IMR-90 (cell line): ENCODE data around the gene EPC2. TPM values are rescaled to one million over a fixed set of nuclear protein-coding genes. Genes with fewer than 3 reads are reported as not detected.

Source experiments
- ATAC-seq: fragments of 200-7000 bp; cut with Tn5 transposase; 2 replicates; pipeline ENCODE4 v1.9.1; 2020; ENCODE audit warnings: low read depth, mild to moderate bottlenecking, moderate library complexity
- BruUV-seq: library from RNA; stranded (reverse); fragments of 400-500 nt; replicated peaks from 2 replicates; lab custom pipeline; 2021; lab: Mats Ljungman, UMichigan
- CTCF ChIA-PET: fragments of 300-600 bp; formaldehyde crosslinking; extraction: SDS; loops from one replicate; lab custom pipeline; 2021; ENCODE audit warnings: antibody characterized with exemption; lab: Yijun Ruan, JAX
- POLR2A ChIA-PET: fragments of 300-600 bp; sonication (Branson Sonifier 250); formaldehyde crosslinking; loops from one replicate; lab custom pipeline; 2022; ENCODE audit warnings: antibody characterized with exemption; ENCODE audit not compliant: unreplicated experiment; lab: Charles Lee
- DNase-seq: peaks from one replicate; pipeline ENCODE4 v3.0.0; 2013
- H2AFZ ChIP-seq: replicated peaks from 2 replicates; pipeline ENCODE3; 2013; ENCODE audit warnings: low read length, mild to moderate bottlenecking; ENCODE audit not compliant: poor library complexity
- H2AK5ac ChIP-seq: 2 replicates; pipeline ENCODE4 v1.6.1; 2013; ENCODE audit warnings: low read depth, low read length, inconsistent platforms
- H2AK9ac ChIP-seq: replicated peaks from 2 replicates; pipeline ENCODE3; 2013; ENCODE audit warnings: mild to moderate bottlenecking, low read depth, low read length, moderate library complexity; ENCODE audit not compliant: poor library complexity
- H2BK120ac ChIP-seq: 2 replicates; pipeline ENCODE4 v1.6.1; 2013; ENCODE audit warnings: low read depth, low read length, inconsistent platforms
- H2BK15ac ChIP-seq: 3 replicates; pipeline ENCODE4 v1.6.1; 2013; ENCODE audit warnings: low read depth, low read length, inconsistent platforms
- H2BK20ac ChIP-seq: 2 replicates; pipeline ENCODE4 v1.6.1; 2013; ENCODE audit warnings: low read depth, mild to moderate bottlenecking, inconsistent platforms, low read length, moderate library complexity
- H2BK5ac ChIP-seq: 2 replicates; pipeline ENCODE4 v1.6.1; 2013; ENCODE audit warnings: mild to moderate bottlenecking, low read depth, low read length, inconsistent platforms; ENCODE audit not compliant: poor library complexity, severe bottlenecking
- H3K14ac ChIP-seq: replicated peaks from 2 replicates; pipeline ENCODE4 v1.6.1; 2013; ENCODE audit warnings: low read depth, low read length, inconsistent platforms
- H3K18ac ChIP-seq: 2 replicates; pipeline ENCODE4 v1.6.1; 2013; ENCODE audit warnings: low read depth, low read length, control low read depth
- H3K23ac ChIP-seq: 2 replicates; pipeline ENCODE4 v1.6.1; 2013; ENCODE audit warnings: low read depth, low read length, inconsistent platforms
- H3K27ac ChIP-seq: 2 replicates; pipeline ENCODE4 v1.5.1; 2013; ENCODE audit warnings: mild to moderate bottlenecking, control low read depth, low read length; ENCODE audit not compliant: insufficient read depth
- H3K27me3 ChIP-seq: 2 replicates; pipeline ENCODE4 v1.6.1; 2013; ENCODE audit warnings: low read length; ENCODE audit not compliant: control insufficient read depth, insufficient read depth
- H3K36me3 ChIP-seq: 2 replicates; pipeline ENCODE4 v1.6.1; 2013; ENCODE audit warnings: low read length, mixed read lengths; ENCODE audit not compliant: control insufficient read depth, insufficient read depth
- H3K4ac ChIP-seq: 2 replicates; pipeline ENCODE4 v1.6.1; 2013; ENCODE audit warnings: low read depth, low read length, inconsistent platforms
- H3K4me1 ChIP-seq: 2 replicates; pipeline ENCODE4 v1.6.1; 2013; ENCODE audit warnings: low read length, mixed read lengths; ENCODE audit not compliant: control insufficient read depth, insufficient read depth
- H3K4me2 ChIP-seq: 2 replicates; pipeline ENCODE4 v1.6.1; 2013; ENCODE audit warnings: low read depth, mild to moderate bottlenecking, control low read depth, low read length, moderate library complexity
- H3K4me3 ChIP-seq: 2 replicates; pipeline ENCODE4 v1.5.1; 2013; ENCODE audit warnings: low read depth, mild to moderate bottlenecking, control low read depth, low read length, moderate library complexity; ENCODE audit not compliant: insufficient read depth
- H3K56ac ChIP-seq: 2 replicates; pipeline ENCODE4 v1.6.1; 2013; ENCODE audit warnings: low read length, inconsistent platforms; ENCODE audit not compliant: insufficient read depth; ENCODE audit errors: extremely low read depth
- H3K79me1 ChIP-seq, 2 experiments: 2 replicates each; pipeline ENCODE4 v1.6.1; 2013; ENCODE audit warnings: low read length in 2 of 2, inconsistent platforms in 1 of 2, low read depth in 1 of 2
- H3K9ac ChIP-seq: 2 replicates; pipeline ENCODE4 v1.6.1; 2013; ENCODE audit warnings: low read depth, low read length, control low read depth
- H3K9me1 ChIP-seq: 2 replicates; pipeline ENCODE4 v1.6.1; 2013; ENCODE audit warnings: low read length, inconsistent platforms; ENCODE audit not compliant: insufficient read depth
- H3K9me3 ChIP-seq: 2 replicates; pipeline ENCODE4 v1.6.1; 2013; ENCODE audit warnings: low read length; ENCODE audit not compliant: control insufficient read depth, insufficient read depth
- H4K20me1 ChIP-seq: 2 replicates; pipeline ENCODE4 v1.6.1; 2013; ENCODE audit warnings: low read length, inconsistent platforms; ENCODE audit not compliant: insufficient read depth
- H4K5ac ChIP-seq: 2 replicates; pipeline ENCODE4 v1.6.1; 2013; ENCODE audit warnings: mild to moderate bottlenecking, low read depth, low read length, control low read depth
- H4K8ac ChIP-seq, 2 experiments: 2 replicates each; pipeline ENCODE4 v1.6.1; 2013; ENCODE audit warnings: low read depth in 2 of 2, low read length in 2 of 2, control low read depth in 1 of 2, inconsistent platforms in 1 of 2
- H4K91ac ChIP-seq: 2 replicates; pipeline ENCODE4 v1.6.1; 2013; ENCODE audit warnings: low read depth, low read length, inconsistent platforms; ENCODE audit not compliant: insufficient read depth
- BHLHE40 ChIP-seq: fragments of 150-350 bp; IDR thresholded peaks from 2 replicates; pipeline ENCODE4 v1.6.1; 2016; ENCODE audit warnings: mild to moderate bottlenecking, low read depth, low read length
- CEBPB ChIP-seq: IDR thresholded peaks from 2 replicates; pipeline ENCODE4 v1.6.1; 2012; ENCODE audit warnings: low read depth, low read length, improper control_type of control experiment
- CHD1 ChIP-seq: IDR thresholded peaks from 2 replicates; pipeline ENCODE4 v1.6.1; 2012; ENCODE audit warnings: low read depth, low read length, improper control_type of control experiment
- FOS ChIP-seq: fragments of 150-350 bp; IDR thresholded peaks from 2 replicates; pipeline ENCODE4 v1.6.1; 2016; ENCODE audit warnings: low read depth, low read length
- MAFK ChIP-seq: IDR thresholded peaks from 2 replicates; pipeline ENCODE4 v1.6.1; 2012; ENCODE audit warnings: low read depth, low read length, improper control_type of control experiment
- MAZ ChIP-seq: IDR thresholded peaks from 2 replicates; pipeline ENCODE4 v1.6.1; 2012; ENCODE audit warnings: low read depth, mild to moderate bottlenecking, low read length, improper control_type of control experiment, moderate library complexity, borderline replicate concordance
- MXI1 ChIP-seq: IDR thresholded peaks from 2 replicates; pipeline ENCODE4 v1.6.1; 2012; ENCODE audit warnings: low read depth, mild to moderate bottlenecking, low read length, moderate library complexity, borderline replicate concordance
- NFE2L2 ChIP-seq: fragments of 150-350 bp; IDR thresholded peaks from 2 replicates; pipeline ENCODE4 v1.6.1; 2016; ENCODE audit warnings: low read depth, mild to moderate bottlenecking, low read length
- POLR2A ChIP-seq: IDR thresholded peaks from 2 replicates; pipeline ENCODE4 v1.6.1; 2012; ENCODE audit warnings: mild to moderate bottlenecking, low read depth, low read length
- RAD21 ChIP-seq: IDR thresholded peaks from 2 replicates; pipeline ENCODE4 v1.6.1; 2012; ENCODE audit warnings: low read length, improper control_type of control experiment
- RCOR1 ChIP-seq: IDR thresholded peaks from 2 replicates; pipeline ENCODE4 v1.6.1; 2012; ENCODE audit warnings: mild to moderate bottlenecking, low read length, improper control_type of control experiment; ENCODE audit not compliant: insufficient replicate concordance
- RFX5 ChIP-seq: IDR thresholded peaks from 2 replicates; pipeline ENCODE4 v1.8.0; 2012; ENCODE audit warnings: low read depth, mild to moderate bottlenecking, low read length, moderate library complexity
- SMC3 ChIP-seq: fragments of 150-350 bp; IDR thresholded peaks from 2 replicates; pipeline ENCODE4 v1.6.1; 2016; ENCODE audit warnings: low read depth, mild to moderate bottlenecking, antibody characterized with exemption, low read length, moderate library complexity
- WGBS, 2 experiments: methylation state at CpG; one replicate each; pipeline versions ENCODE4 v1.1.5 to v1.1.7; 2013; ENCODE audit warnings: missing lambda C conversion rate in 2 of 2; ENCODE audit not compliant: insufficient read length in 1 of 2; ENCODE audit errors: extremely low coverage in 2 of 2; 5-methylcytosine and 5-hydroxymethylcytosine counted together
- dilution Hi-C: fragments of 300-500 bp; cut with HindIII; formaldehyde crosslinking; loops from one replicate; pipeline ENCODE4 v1.14.3; 2018; ENCODE audit warnings: low sequenced_read_pairs; ENCODE audit not compliant: unreplicated experiment
- in situ Hi-C: fragments of 300-500 bp; cut with MboI; formaldehyde crosslinking; loops from 3 replicates; pipeline ENCODE4 v1.14.3; 2019; ENCODE audit warnings: low sequenced_read_pairs, inconsistent platforms, mixed read lengths
- intact Hi-C: fragments of 100-400 bp; cut with micrococcal nuclease; formaldehyde crosslinking; loops from 2 replicates; pipeline ENCODE4 v1.10.0; 2022
- polyA plus RNA-seq, 3 experiments: library from polyadenylated mRNA; depleted of rRNA; stranded (reverse); fragments of >200 nt; gene quantifications; 2 replicates each; pipeline ENCODE4 v1.2.3, GENCODE V29; 2012; ENCODE audit warnings: low replicate concordance in 1 of 3
- total RNA-seq: library from RNA; depleted of rRNA; stranded (reverse); fragments of >200 nt; gene quantifications from 2 replicates; pipeline ENCODE4 v1.2.3, GENCODE V29; 2012
- TF ChIP-seq, protein P1 (sequence below): fragments of 150-350 bp; IDR thresholded peaks from 2 replicates; pipeline ENCODE4 v1.6.1; 2017; ENCODE audit warnings: mild to moderate bottlenecking, antibody characterized with exemption, low read length, low read depth
- TF ChIP-seq, protein P2 (sequence below): fragments of 150-350 bp; IDR thresholded peaks from 2 replicates; pipeline ENCODE4 v1.6.1; 2016; ENCODE audit warnings: low read depth, mild to moderate bottlenecking, low read length, moderate library complexity, borderline replicate concordance
- TF ChIP-seq, protein P3 (sequence below): conservative IDR thresholded peaks from 2 replicates; pipeline ENCODE4 v1.5.1; 2012; ENCODE audit warnings: mild to moderate bottlenecking, low read depth, low read length, improper control_type of control experiment

The EPC2 gene
- total and polyA plus RNA-seq, 2 of the 4 experiments (the other 2 are of a cell fraction): 10.6 to 22.6 TPM

DNA sequence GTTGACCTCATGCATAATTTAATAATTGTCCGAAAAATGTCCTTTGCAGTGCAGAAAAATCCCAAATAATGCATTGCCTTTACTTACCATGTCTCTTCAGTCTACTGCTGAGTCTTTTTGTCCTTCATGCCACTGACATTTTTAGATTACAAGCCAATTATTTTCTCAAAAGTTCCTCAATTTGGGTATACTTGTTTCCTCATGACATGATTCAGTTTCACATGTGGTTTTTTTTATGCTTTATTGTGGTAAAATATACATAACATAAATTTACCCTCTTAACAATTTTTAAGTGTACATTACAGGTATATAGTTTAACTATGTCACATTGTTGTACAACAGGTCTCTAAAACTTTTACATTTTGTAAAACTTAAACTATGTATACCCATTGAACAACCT, 81.0 kb downstream of the EPC2 start:
- intact Hi-C loops: no loop called here
- Histone ChIP-seq H2AK9ac (no peak overlapping the region), H3K23ac (no peak overlapping the region), H2AFZ (no peak overlapping the region), H3K4me1 (peaks cover 5% of the 10 kb centered on the region), H3K27ac (no peak overlapping the region), H3K9ac (no peak overlapping the region), H4K91ac (no peak overlapping the region), H3K4me3 (no peak overlapping the region), H2BK120ac (no peak overlapping the region), H3K4me2 (no peak overlapping the region), H3K56ac (no peak overlapping the region), H3K4ac (no peak overlapping the region), H2BK20ac (no peak overlapping the region), H3K14ac (no peak overlapping the region), H3K79me1 (peaks cover 20 to 33% of the 10 kb centered on the region in 2 experiments), H2AK5ac (no peak overlapping the region), H4K20me1 (peaks cover 39% of the 10 kb centered on the region), H3K27me3 (no peaks in the 10 kb centered on the region), H4K5ac (no peak overlapping the region), H4K8ac (no peak overlapping the region), H3K18ac (no peak overlapping the region), H3K9me3 (no peaks in the 10 kb centered on the region), H2BK15ac (no peak overlapping the region), H2BK5ac (no peak overlapping the region), H3K36me3 (no peaks in the 10 kb centered on the region), H3K9me1 (0 out of 2 replicates have a peak, but pooled peaks cover 5% of the 10 kb centered on the region)
- ChIA-PET POLR2A (no interaction called here), CTCF (no interaction called here)
- BruUV-seq: no TSS peak
- ATAC-seq (no peak), DNase-seq (no peak)
- dilution Hi-C loops: no loop called here
- WGBS, 2 experiments: no CpG with 5 or more reads among the region's 1 CpG
- TF ChIP-seq CEBPB (no peak), RFX5 (no peak), MAZ (no peak), RCOR1 (no peak), CHD1 (no peak), NFE2L2 (no peak), RAD21 (no peak), BHLHE40 (no peak), SMC3 (no peak), MXI1 (no peak), FOS (no peak), POLR2A (no peak), MAFK (no peak)
- TF ChIP-seq, protein P1, sequence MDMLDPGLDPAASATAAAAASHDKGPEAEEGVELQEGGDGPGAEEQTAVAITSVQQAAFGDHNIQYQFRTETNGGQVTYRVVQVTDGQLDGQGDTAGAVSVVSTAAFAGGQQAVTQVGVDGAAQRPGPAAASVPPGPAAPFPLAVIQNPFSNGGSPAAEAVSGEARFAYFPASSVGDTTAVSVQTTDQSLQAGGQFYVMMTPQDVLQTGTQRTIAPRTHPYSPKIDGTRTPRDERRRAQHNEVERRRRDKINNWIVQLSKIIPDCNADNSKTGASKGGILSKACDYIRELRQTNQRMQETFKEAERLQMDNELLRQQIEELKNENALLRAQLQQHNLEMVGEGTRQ: no peak
- TF ChIP-seq, protein P2, sequence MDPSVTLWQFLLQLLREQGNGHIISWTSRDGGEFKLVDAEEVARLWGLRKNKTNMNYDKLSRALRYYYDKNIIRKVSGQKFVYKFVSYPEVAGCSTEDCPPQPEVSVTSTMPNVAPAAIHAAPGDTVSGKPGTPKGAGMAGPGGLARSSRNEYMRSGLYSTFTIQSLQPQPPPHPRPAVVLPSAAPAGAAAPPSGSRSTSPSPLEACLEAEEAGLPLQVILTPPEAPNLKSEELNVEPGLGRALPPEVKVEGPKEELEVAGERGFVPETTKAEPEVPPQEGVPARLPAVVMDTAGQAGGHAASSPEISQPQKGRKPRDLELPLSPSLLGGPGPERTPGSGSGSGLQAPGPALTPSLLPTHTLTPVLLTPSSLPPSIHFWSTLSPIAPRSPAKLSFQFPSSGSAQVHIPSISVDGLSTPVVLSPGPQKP: no peak
- TF ChIP-seq, protein P3, sequence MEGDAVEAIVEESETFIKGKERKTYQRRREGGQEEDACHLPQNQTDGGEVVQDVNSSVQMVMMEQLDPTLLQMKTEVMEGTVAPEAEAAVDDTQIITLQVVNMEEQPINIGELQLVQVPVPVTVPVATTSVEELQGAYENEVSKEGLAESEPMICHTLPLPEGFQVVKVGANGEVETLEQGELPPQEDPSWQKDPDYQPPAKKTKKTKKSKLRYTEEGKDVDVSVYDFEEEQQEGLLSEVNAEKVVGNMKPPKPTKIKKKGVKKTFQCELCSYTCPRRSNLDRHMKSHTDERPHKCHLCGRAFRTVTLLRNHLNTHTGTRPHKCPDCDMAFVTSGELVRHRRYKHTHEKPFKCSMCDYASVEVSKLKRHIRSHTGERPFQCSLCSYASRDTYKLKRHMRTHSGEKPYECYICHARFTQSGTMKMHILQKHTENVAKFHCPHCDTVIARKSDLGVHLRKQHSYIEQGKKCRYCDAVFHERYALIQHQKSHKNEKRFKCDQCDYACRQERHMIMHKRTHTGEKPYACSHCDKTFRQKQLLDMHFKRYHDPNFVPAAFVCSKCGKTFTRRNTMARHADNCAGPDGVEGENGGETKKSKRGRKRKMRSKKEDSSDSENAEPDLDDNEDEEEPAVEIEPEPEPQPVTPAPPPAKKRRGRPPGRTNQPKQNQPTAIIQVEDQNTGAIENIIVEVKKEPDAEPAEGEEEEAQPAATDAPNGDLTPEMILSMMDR: no peak
- in situ Hi-C loops: no loop called here
